ENCODE results near the gene ZNF101.
"Not testable (repeated sequence)": the region's sequence is repeated elsewhere in the genome, so short reads cannot be mapped to it uniquely, and the experiment has no call there.

The ZNF101 gene

DNA sequence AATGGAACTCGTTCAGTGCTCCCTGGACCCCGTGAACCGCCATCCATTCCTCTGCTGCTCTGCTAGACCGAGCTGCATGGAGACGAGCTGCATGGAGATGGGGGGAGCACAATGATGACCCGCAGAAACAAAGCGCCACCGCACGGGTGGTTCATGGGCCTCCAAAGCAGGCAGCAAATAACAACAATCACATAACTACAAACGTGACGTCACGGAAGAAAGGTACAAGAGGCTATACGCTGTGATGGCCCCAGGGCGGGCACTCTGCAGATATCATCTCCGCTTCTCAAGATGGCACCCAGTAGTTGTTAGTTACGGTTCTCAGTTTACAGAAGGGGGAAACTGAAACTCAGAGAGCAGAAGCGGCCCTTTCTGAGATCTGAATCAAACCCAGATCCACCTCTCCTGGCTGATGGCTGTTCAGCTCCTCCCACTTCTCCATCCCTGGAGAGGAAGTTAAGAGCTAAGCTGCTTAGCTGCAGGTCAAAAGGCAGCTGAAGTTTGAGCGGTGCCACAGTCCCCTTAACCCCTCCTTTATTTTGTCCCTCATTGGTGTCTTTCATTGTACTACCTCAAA lies 6.9 kb upstream of the ZNF101 start:
- no peak for DNase-seq

DNA sequence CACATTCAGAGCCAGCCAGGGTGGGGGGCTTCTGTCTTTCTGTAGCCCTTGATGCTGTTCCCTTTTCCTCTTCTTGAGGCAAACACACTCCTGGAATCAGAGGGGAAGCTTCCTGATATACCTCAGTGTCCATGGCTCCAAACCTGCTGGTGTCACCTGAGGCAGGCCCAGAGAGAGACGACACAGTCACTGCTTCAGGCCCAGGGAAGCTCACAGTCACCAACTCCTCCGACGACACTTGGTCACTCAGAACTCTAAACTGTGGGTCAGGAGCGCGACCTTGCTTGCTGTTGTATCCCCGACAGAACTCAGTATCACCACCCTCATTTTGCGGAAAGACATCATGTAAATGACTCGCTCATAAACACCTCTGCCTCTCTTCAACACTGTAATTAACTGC lies 6.3 kb upstream of the ZNF101 start:
- no peak for DNase-seq

DNA sequence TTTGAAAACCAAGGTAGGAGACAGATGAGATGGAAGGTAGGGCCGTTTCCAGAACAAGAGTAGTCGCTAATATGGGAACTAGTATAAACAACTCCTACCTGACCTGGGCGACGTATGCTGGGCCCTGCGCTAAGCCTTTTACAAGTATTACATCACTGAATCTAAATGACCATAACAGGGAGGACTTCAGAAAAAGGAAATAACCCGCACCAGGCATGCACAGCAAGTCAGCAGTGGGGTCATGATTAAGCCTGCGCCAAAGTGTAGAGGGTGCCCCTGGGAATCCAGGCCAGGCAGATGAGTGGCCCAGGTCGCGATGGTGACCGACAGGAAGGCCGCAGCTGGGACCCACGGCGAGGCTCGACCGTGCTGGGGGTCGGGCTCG lies 5.8 kb upstream of the ZNF101 start:
- no peak for DNase-seq

DNA sequence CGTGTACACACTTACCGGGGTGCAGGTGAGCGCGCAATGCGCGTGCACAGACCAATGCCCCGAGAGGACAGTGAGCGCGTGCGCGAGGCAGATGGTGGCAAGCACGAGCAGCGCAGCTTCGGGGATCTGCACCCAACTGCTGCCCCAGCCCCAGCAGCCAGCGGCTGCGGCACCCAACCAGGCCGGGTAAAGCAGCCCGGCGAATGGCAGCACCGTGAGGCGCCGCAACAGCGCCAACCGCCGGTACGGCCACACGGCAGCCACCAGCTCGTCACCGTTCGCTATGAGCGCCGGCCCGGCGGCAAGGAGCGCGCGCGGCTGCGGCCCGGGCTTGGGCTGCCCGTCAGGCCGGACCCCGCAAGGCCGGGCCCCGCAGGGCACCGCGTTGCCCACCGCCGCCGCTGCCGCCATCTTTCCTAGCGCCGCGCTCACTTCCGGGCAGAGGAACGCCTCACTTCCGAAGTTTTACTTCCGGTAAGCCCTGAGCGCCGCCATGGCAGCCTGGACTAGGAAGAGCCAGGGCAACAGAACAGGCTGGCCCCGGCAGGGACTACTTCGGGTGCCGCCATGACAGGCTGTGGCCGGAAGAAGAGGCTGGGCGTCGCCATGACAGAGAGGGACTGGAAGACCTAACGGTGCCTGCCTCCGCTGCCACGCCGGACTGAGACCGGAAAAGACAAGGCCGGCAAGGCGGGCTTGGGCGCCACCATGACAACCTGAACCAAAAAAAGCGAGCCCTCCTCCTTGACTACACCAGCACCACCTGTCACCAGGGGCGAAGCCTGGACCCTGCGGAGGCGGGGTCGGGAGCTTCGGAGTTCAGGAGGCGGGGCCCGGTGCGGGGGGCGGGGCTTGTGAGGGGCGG lies 5.2 kb upstream of the ZNF101 start, which contains the start of gene ATP13A1:
Gene ATP13A1 (minus strand): TSS at position 421 of the 865 bp plus-strand sequence. CDS start 10 bp downstream, at position 411.
- peak; percentile 99 for DNase-seq

DNA sequence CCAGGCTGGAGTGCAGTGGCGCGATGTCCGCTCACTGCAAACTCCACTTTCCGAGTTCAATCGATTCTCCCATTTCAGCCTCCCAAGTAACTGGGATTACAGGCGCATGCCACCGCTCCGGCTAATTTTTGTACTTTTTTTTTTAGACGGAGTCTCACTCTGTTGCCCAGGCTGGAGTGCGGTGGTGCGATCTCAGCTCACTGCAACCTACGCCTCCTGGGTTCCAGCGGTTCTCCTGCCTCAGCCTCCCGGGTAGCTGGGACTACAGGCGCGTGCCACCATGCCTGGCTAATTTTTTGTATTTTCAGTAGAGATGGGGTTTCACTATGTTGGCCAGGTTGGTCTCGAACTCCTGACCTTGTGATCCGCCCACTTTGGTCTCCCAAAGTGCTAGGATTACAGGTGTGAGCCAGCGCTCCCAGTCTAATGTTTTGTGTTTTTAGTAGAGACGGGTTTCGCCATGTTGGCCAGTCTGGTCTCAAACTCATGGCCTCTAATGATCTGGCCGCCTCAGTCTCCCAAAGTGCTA lies 3.2 kb upstream of the ZNF101 start:
- DNase-seq = not testable (repeated sequence)

DNA sequence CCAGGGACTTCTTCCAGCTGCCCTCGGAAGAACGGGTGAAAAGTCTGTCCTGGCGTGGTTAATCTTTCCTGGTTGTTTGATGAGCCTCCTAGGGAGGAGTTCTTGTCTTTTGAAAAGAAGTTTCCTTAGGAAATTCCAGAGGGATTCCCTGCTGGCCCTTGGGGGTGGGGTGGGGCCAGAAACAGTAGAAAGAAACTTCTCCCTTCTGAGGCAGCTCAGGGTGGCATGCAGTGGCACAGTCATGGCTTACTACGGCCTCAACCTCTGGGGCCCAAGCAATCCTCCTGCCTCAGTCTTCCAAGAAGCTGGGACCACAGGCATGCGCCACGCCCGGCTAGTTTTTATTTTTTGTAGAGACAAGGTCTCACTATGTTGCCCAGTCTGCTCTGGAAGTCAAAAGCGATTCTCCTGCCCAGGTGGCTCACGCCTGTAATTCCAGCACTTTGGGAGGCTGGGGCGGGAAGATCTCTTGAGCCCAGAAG lies 1.5 kb downstream of the ZNF101 start:
- no peak for DNase-seq

DNA sequence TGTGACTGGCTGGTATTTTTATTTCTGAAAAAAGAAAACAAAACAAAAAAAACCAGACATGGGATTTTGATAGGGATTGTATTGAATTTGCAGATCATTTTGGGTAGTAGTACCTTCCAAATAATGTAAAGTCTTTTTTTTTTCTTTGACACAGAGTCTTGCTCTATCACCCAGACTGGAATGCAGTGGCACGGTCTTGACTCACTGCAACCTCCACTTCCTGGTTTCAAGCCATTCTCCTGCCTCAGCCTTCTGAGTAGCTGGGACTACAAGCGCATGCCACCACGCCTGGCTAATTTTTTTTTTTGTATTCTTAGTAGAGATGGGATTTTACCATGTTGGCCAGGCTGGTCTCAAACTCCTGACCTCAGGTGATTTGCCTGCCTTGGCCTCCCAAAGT lies 4.2 kb downstream of the ZNF101 start:
- no peak for DNase-seq

DNA sequence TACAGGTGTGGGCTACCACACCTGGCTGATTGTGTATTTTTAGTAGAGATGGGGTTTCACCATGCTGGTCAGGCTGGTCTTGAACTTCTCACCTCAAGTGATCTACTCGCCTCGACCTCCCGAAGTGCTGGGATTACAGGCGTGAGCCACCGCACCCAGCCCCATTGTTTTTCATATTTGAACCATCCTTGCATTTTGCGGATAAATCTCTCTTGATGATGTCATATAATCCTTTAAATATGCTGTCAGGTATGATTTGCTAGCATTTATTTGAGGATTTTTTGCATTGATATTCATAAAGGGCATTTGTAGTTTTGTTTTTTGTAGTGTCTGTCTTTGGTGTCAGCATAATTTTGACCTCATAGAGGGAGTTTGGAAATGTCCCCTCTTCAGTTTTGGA lies 5.7 kb downstream of the ZNF101 start:
- no peak for DNase-seq

DNA sequence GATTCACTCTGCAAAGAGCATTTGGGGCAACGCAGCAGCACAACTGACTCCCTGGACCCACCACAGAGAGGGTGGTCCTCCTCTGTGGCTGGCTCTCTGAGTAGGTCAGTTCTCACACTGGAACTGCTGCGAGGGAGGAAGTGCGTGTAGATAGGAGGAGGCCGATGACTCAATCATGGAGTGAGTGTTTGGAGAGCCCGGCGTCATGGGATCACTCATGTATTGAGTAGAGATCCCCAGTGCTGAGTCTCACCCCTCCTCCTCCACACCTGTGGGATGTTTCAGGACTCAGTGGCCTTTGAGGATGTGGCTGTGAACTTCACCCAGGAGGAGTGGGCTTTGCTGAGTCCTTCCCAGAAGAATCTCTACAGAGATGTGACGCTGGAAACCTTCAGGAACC lies 8.9 kb downstream of the ZNF101 start:
- DNase-seq = no peak

DNA sequence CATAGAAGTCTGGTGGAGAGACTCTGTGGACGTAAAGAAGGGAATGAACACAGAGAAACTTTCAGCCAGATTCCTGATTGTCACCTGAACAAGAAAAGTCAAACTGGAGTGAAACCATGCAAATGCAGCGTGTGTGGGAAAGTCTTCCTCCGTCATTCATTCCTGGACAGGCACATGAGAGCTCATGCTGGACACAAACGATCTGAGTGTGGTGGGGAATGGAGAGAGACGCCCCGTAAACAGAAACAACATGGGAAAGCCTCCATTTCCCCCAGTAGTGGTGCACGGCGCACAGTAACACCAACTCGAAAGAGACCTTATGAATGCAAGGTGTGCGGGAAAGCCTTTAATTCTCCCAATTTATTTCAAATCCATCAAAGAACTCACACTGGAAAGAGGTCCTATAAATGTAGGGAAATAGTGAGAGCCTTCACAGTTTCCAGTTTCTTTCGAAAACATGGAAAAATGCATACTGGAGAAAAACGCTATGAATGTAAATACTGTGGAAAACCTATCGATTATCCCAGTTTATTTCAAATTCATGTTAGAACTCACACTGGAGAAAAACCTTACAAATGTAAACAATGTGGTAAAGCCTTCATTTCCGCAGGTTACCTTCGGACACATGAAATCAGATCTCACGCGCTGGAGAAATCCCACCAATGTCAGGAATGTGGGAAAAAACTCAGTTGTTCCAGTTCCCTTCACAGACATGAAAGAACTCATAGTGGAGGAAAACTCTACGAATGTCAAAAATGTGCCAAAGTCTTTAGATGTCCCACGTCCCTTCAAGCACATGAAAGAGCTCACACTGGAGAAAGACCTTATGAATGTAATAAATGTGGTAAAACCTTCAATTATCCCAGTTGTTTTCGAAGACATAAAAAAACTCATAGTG lies 10.8 kb downstream of the ZNF101 start:
- no peak for DNase-seq

DNA sequence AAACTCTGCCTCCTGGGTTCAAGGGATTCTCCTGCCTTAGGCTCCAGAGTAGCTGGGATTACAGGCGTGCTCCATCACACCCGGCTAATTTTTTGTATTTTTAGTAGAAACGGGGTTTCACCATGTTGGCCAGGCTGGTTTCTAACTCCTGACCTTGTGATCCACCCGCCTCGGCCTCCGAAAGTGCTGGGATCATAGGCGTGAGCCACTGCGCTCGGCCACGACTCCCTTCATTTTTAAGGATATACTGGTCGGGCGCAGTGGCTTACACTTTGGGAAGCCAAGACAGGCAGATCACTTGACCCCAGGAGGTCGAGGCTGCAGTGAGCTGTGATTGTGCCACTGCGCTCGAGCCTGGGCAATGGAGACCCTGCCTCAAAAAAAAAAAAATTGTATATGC lies 17.5 kb downstream of the ZNF101 start:
- DNase-seq = not testable (repeated sequence)

DNA sequence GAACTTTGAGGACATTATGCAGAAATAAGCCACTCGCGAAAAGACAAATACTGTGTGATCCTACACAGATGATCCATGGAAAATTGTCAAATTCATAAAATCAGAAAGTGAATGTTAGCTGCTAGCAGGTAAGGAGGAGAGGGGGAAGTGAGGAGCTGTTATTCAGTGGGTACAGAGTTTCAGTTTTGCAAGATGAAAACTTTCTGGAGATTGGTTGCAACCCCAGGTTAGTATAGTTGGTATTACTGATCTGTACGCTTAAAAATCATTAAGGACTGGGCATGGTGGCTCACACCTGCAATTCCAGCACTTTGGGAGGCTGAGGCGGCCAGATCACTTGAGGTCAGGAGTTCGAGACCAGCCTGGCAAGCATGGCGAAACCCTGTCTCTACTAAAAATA lies 17.9 kb downstream of the ZNF101 start:
- DNase-seq = no peak

DNA sequence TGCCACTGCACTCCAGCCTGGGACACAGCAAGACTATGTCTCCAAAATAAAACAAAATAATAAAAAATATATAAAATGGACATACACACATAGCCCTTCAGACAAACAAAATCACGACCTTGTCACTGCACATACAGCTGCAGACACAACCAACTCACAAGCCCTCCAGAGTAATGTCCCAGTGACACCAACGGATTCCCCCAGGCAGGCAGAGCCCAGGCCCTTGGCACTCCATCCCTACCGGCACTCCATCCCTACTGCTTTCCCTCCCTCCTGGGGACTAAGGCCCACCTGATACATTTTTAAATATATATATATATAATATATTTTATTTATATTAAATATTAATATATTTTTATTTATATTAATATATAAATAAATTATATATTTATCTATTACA lies 18.5 kb downstream of the ZNF101 start:
- DNase-seq = no peak

DNA sequence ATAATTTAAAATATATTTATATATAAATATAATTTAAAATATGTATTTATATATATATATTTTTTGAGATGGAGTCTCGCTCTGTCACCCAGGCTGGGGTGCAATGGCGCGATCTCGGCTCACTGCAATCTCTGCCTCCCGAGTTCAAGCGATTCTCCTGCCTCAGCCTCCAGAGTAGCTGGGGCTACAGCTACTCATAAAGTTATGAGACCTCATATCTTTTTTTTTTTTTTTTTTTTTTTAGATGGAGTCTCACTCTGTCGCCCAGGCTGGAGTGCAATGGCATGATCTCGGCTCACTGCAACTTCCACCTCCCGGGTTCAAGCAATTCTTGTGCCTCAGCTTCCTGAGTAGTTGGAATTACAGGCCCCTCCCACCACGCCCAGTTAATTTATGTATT lies 20.4 kb downstream of the ZNF101 start:
- not testable (repeated sequence) for DNase-seq

DNA sequence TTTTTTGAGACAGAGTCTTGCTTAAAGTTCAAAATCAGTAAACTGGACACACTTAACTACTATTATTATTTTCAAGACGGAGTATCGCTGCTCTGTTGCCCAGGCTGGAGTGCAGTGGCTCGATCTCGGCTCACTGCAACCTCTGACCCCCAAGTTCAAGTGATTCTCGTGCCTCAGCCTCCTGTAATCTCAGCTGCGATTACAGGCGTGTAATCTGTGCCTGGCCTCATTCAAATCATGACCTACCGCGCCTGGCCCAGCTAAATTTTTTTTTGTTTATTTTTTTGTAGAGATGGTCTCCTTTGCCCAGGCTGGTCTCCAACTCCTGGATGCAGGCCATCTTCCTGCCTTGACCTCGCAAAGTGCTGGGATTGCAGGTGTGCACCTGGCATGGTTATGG lies 23.0 kb downstream of the ZNF101 start:
- DNase-seq = no peak

DNA sequence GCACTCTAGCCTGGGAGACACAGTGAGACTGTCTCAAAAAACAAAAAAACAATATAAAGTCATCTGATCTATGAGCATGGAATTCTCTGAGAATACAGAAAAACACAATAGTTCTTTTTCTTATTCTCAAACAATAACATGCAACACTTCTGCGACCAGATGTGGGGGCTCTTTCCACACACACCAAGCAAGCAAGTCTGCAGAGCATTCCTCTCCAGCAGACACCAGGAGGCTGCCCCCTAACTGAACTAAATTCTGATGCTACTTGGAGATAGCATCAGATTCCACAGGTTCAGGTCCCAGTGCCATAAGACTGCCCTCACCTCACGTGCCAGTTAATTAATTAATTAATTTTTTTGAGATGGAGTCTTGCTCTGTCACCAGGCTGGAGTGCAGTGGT lies 27.7 kb downstream of the ZNF101 start:
- DNase-seq = no peak

DNA sequence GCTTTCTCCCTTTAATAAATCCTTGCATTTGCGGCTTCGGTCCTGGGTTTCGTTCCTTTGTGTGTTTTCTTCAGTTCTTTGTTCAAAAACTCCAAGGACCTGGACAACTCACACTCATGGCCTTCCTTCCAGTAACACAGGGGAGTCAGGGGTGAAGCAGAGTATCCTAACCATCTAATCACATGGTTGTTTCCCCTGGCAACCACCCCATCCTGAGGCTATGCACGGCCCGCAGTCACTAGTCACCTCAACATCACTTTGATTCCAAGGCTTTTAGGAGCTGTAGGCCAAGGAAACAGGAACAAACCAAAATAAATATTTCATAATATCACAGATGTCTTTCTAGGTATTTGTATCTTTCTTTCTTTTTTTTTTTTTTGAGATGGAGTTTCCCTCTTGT lies 28.9 kb downstream of the ZNF101 start:
- no peak for DNase-seq

DNA sequence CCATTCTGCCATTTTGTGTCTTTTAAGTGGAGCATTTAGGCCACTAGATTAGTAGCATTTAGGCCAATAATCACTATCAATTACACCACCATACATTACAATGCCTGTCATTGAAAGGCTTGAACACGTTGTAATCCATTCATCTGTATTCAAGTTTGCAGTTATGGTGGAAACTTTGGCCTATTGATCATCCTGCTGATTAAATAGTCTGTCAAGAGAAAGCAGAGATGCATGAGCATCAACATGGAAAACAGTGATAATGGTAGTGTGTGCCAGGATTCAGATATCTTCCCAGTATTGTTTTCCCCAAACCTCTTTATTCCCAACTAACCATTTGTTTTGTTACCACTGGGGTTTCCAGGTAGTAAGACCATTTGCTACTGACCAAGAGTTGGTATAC lies 31.9 kb downstream of the ZNF101 start:
- DNase-seq = not testable (repeated sequence)

DNA sequence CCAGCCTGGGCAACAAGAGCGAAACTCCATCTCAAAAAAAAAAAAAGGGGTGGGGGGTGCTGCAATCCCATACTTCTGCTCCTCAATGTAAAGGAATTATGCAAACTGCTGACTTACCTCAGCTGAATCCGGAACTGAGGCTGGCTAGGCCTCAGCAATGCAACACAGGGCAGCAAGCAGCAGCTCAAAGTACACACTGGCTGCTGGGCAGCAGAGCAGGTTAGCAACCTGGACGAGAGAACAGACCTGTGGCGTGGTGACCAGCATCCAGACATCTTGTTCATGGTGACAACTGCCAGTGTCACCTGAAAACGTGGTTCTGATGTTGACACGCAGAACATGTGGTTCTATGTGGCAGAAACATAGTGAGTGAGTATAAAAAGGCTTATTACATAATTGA lies 36.2 kb downstream of the ZNF101 start:
- no peak for DNase-seq

DNA sequence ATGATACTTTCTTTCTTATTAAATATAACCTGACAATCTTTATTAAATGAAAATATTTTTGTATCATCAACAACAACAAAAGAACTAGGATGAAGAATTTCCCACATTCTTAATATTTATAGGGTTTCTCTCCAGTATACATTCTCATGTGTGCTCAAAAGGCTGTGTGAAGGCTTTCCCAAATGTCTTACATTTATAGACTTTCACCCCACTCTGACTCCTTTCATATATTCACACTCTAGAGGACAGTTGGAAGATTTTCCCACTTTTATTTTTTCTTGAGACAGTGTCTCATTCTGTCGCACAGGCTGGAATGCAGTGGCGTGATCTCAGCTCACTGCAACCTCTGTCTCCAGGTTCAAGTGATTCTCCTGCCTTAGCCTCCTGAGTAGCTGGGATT lies 41.9 kb downstream of the ZNF101 start:
- no peak for DNase-seq

DNA sequence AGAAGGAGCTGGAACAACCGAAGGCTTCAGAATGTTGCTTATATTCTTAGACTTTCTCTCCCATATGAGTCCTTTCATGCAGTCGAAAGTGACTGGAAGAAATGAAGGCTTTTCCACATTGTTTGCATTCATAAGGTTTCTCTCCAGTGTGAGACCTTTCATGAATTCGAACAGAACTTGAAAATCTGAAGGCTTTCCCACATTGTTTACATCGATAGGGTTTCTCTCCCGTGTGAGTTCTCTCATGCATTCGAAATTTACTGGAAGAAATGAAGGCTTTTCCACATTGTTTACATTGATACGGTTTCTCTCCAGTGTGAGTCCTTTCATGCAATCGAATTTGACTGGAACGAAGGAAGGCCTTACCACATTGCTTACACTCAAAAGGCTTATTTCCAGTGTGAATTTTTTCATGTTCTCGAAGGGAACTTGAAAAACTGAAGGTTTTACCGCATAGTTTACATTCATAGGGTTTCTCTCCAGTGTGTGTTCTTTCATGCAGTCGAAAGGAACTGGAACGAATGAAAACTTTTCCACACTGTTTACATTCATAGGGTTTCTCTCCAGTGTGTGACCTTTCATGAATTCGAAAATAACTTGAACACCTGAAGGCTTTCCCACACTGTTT lies 42.8 kb downstream of the ZNF101 start:
- DNase-seq = no peak

DNA sequence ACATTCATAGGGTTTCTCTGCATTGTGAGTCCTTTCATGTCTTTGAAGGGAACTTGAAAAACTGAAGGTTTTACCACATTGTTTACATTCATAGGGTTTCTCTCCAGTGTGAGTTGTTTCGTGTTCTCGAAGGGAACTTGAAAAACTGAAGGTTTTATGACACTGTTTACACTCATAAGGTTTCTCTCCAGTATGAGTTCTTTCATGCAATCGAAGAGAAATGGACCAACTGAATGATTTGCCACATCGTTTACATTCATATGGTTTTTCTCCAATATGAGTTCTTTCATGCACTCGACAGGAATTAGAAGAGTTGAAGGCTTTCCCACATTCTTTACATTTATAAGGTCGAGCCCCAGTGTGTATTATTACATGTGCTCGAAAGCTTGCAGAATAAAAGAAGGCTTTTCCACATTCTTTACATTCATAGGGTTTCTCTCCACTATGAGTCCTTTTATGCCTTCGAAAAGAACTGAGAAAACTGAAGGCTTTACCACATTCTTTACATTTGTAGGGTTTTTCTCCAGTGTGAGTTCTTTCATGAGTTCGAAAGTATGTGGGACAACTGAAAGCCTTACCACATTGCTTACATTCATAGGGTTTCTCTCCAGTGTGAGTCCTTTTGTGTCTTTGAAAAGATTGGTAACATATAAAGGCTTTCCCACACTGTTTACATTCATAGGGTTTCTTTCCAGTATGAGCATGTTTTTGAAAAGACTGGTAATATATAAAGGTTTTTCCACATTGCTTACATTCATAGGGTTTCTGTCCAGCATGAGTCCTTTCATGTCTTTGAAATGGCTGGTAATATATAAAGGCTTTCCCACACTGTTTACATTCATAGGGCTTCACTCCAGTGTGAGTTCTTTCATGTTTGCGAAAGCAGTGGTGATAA lies 43.5 kb downstream of the ZNF101 start:
- no peak for DNase-seq
